Peyer's patch (tissue), 4 donors: ENCODE results near the gene RAD51B.

ENCODE experiments used
- POLR2A ChIP-seq, 2 donors: fragments of 450-650 bp; IDR thresholded peaks; one replicate each; pipeline ENCODE4 v1.5.1; 2017; ENCODE audit warnings: antibody characterized with exemption in 2 of 2, mild to moderate bottlenecking in 2 of 2, moderate library complexity in 2 of 2
- TF ChIP-seq, protein P1 (sequence below), 6 experiments: fragments of 450-650 bp in 4 of 6; fragments of 200-600 bp in 2 of 6; sonication (generic) in 1 of 6; IDR thresholded peaks; one replicate each; pipeline ENCODE4 v1.5.1; 2017 to 2019; ENCODE audit warnings: antibody characterized with exemption in 6 of 6, mild to moderate bottlenecking in 3 of 6, moderate library complexity in 1 of 6

- TF ChIP-seq, protein P1, sequence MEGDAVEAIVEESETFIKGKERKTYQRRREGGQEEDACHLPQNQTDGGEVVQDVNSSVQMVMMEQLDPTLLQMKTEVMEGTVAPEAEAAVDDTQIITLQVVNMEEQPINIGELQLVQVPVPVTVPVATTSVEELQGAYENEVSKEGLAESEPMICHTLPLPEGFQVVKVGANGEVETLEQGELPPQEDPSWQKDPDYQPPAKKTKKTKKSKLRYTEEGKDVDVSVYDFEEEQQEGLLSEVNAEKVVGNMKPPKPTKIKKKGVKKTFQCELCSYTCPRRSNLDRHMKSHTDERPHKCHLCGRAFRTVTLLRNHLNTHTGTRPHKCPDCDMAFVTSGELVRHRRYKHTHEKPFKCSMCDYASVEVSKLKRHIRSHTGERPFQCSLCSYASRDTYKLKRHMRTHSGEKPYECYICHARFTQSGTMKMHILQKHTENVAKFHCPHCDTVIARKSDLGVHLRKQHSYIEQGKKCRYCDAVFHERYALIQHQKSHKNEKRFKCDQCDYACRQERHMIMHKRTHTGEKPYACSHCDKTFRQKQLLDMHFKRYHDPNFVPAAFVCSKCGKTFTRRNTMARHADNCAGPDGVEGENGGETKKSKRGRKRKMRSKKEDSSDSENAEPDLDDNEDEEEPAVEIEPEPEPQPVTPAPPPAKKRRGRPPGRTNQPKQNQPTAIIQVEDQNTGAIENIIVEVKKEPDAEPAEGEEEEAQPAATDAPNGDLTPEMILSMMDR (IDR thresholded peaks at IDR 0.05) = no peak
- no peak for TF ChIP-seq POLR2A (IDR thresholded peaks at IDR 0.05)
Observed at GRCh38 chr14:68591786-68592185, 772.2 kb downstream of the RAD51B start.
